ENCODE data around the gene HSPG2. TPM values are rescaled to one million over a fixed set of nuclear protein-coding genes. Genes with fewer than 3 reads are reported as not detected.

The HSPG2 gene
- total and polyA plus RNA-seq, 5 donors from 2014 or later: 0.05 to 3.2 (median 0.17) TPM; not detected in 1

- no peaks in the 10 kb centered on the region for H3K9me3 ChIP-seq (ENCODE audit: control insufficient read depth in 2 of 2, low read length in 2 of 2)
- peak within 1 kb of the TSS in 1 of 4 donors; percentile 44 for H3K4me3 Mint-ChIP-seq
- H3K36me3 Mint-ChIP-seq: no peaks in the 10 kb centered on the region
- no peak within 1 kb of the TSS for H3K27ac ChIP-seq (ENCODE audit: insufficient read depth, low read length, poor library complexity, severe bottlenecking)
- DNase-seq (no peak), ATAC-seq (ENCODE audit: low read depth in 2 of 2) (no peak)
- H3K4me3 ChIP-seq (ENCODE audit: low read depth, low read length): no peak within 1 kb of the TSS
- H3K27ac Mint-ChIP-seq: no peak within 1 kb of the TSS
- peaks cover 35% of the 10 kb centered on the region for H3K27me3 Mint-ChIP-seq
- H3K4me1 Mint-ChIP-seq: peaks cover 0 to 4% (median under 1%) of the 10 kb centered on the region in 4 donors
- H3K4me1 ChIP-seq (ENCODE audit: control insufficient read depth, insufficient read depth, low read length, poor library complexity, severe bottlenecking): no peaks in the 10 kb centered on the region
- H3K9me3 Mint-ChIP-seq: peaks cover 0 to 4% (median 0%) of the 10 kb centered on the region in 7 donors
- H3K36me3 ChIP-seq (ENCODE audit: control insufficient read depth, insufficient read depth, low read length): no peaks in the 10 kb centered on the region
- peaks cover 8% of the 10 kb centered on the region for H3K27me3 ChIP-seq (ENCODE audit: control insufficient read depth, insufficient read depth, low read length)
Measured at GRCh38 chr1:21811875-21812305, 125.2 kb downstream of the HSPG2 start, which contains the start of gene LDLRAD2. Gene LDLRAD2, plus strand, starts transcription at chr1:21812265. Its CDS starts 187 bp downstream, at chr1:21812452.

- no peaks in the 10 kb centered on the region for H3K4me1 Mint-ChIP-seq
- ATAC-seq (ENCODE audit: low read depth in 2 of 2) (no peak), DNase-seq (no peak)
- no peak overlapping the region for H3K4me3 Mint-ChIP-seq
- no peaks in the 10 kb centered on the region for H3K36me3 Mint-ChIP-seq
- Histone ChIP-seq H3K27me3 (ENCODE audit: control insufficient read depth, insufficient read depth, low read length) (no peaks in the 10 kb centered on the region), H3K27ac (ENCODE audit: insufficient read depth, low read length, poor library complexity, severe bottlenecking) (no peak overlapping the region), H3K36me3 (ENCODE audit: control insufficient read depth, insufficient read depth, low read length) (no peaks in the 10 kb centered on the region), H3K4me1 (ENCODE audit: control insufficient read depth, insufficient read depth, low read length, poor library complexity, severe bottlenecking) (no peaks in the 10 kb centered on the region), H3K4me3 (ENCODE audit: low read depth, low read length) (no peak overlapping the region), H3K9me3 (ENCODE audit: control insufficient read depth in 2 of 2, low read length in 2 of 2) (no peaks in the 10 kb centered on the region)
- H3K9me3 Mint-ChIP-seq: no peaks in the 10 kb centered on the region
- H3K27me3 Mint-ChIP-seq: peaks cover 6% of the 10 kb centered on the region
- H3K27ac Mint-ChIP-seq: no peak overlapping the region
Measured at GRCh38 chr1:21804536-21804935, 132.6 kb downstream of the HSPG2 start.

GRCh38 chr1:21801100-21801499, 136.0 kb downstream of the HSPG2 start:
- no peak overlapping the region for H3K27ac ChIP-seq (ENCODE audit: insufficient read depth, low read length, poor library complexity, severe bottlenecking)
- no peak for DNase-seq
- no peak overlapping the region for H3K4me3 ChIP-seq (ENCODE audit: low read depth, low read length)
- Mint-ChIP-seq H3K9me3 (peaks cover 0 to 3% (median 0%) of the 10 kb centered on the region in 7 donors), H3K4me1 (no peaks in the 10 kb centered on the region), H3K27me3 (no peaks in the 10 kb centered on the region), H3K36me3 (no peaks in the 10 kb centered on the region), H3K4me3 (no peak overlapping the region), H3K27ac (peak overlapping the region in 1 of 3 donors; percentile 48)
- ATAC-seq (ENCODE audit: low read depth in 2 of 2): no peak
- H3K36me3 ChIP-seq (ENCODE audit: control insufficient read depth, insufficient read depth, low read length): no peaks in the 10 kb centered on the region
- no peaks in the 10 kb centered on the region for H3K27me3 ChIP-seq (ENCODE audit: control insufficient read depth, insufficient read depth, low read length)
- H3K9me3 ChIP-seq (ENCODE audit: control insufficient read depth in 2 of 2, low read length in 2 of 2): no peaks in the 10 kb centered on the region
- no peaks in the 10 kb centered on the region for H3K4me1 ChIP-seq (ENCODE audit: control insufficient read depth, insufficient read depth, low read length, poor library complexity, severe bottlenecking)

- no peaks in the 10 kb centered on the region for H3K27me3 Mint-ChIP-seq
Measured at GRCh38 chr1:21799730-21800129, 137.4 kb downstream of the HSPG2 start.

GRCh38 chr1:21795075-21795474, 142.0 kb downstream of the HSPG2 start:
- Histone ChIP-seq H3K4me3 (ENCODE audit: low read depth, low read length) (no peak overlapping the region), H3K9me3 (ENCODE audit: control insufficient read depth in 2 of 2, low read length in 2 of 2) (peaks cover 0 to 7% of the 10 kb centered on the region in 2 experiments), H3K4me1 (ENCODE audit: control insufficient read depth, insufficient read depth, low read length, poor library complexity, severe bottlenecking) (no peaks in the 10 kb centered on the region), H3K27ac (ENCODE audit: insufficient read depth, low read length, poor library complexity, severe bottlenecking) (no peak overlapping the region), H3K36me3 (ENCODE audit: control insufficient read depth, insufficient read depth, low read length) (no peaks in the 10 kb centered on the region), H3K27me3 (ENCODE audit: control insufficient read depth, insufficient read depth, low read length) (no peaks in the 10 kb centered on the region)
- Mint-ChIP-seq H3K27me3 (no peaks in the 10 kb centered on the region), H3K36me3 (peaks cover 5% of the 10 kb centered on the region), H3K4me1 (peaks cover 0 to 10% (median 0%) of the 10 kb centered on the region in 4 donors), H3K9me3 (peaks cover 0 to 5% (median 0%) of the 10 kb centered on the region in 7 donors), H3K27ac (no peak overlapping the region), H3K4me3 (no peak overlapping the region)
- ATAC-seq (ENCODE audit: low read depth in 2 of 2) (no peak), DNase-seq (no peak)

More at GRCh38 chr1:21799730-21800129, 137.4 kb downstream of the HSPG2 start:
- Histone ChIP-seq H3K27me3 (ENCODE audit: control insufficient read depth, insufficient read depth, low read length) (no peaks in the 10 kb centered on the region), H3K4me3 (ENCODE audit: low read depth, low read length) (no peak overlapping the region), H3K9me3 (ENCODE audit: control insufficient read depth in 2 of 2, low read length in 2 of 2) (peaks cover 0 to 5% of the 10 kb centered on the region in 2 experiments), H3K27ac (ENCODE audit: insufficient read depth, low read length, poor library complexity, severe bottlenecking) (no peak overlapping the region), H3K36me3 (ENCODE audit: control insufficient read depth, insufficient read depth, low read length) (no peaks in the 10 kb centered on the region), H3K4me1 (ENCODE audit: control insufficient read depth, insufficient read depth, low read length, poor library complexity, severe bottlenecking) (no peaks in the 10 kb centered on the region)
- no peak for ATAC-seq (ENCODE audit: low read depth in 2 of 2)
- Mint-ChIP-seq H3K4me3 (no peak overlapping the region), H3K36me3 (peaks cover 2% of the 10 kb centered on the region), H3K27ac (no peak overlapping the region), H3K4me1 (no peaks in the 10 kb centered on the region), H3K9me3 (peaks cover 0 to 3% (median 0%) of the 10 kb centered on the region in 7 donors)
- no peak for DNase-seq

GRCh38 chr1:21794656-21795055, 142.5 kb downstream of the HSPG2 start:
- no peaks in the 10 kb centered on the region for H3K27me3 ChIP-seq (ENCODE audit: control insufficient read depth, insufficient read depth, low read length)
- Mint-ChIP-seq H3K27me3 (no peaks in the 10 kb centered on the region), H3K4me3 (no peak overlapping the region), H3K9me3 (peaks cover 0 to 5% (median 0%) of the 10 kb centered on the region in 7 donors), H3K27ac (no peak overlapping the region), H3K4me1 (peaks cover 0 to 12% (median 0%) of the 10 kb centered on the region in 4 donors), H3K36me3 (peaks cover 5% of the 10 kb centered on the region)
- no peaks in the 10 kb centered on the region for H3K4me1 ChIP-seq (ENCODE audit: control insufficient read depth, insufficient read depth, low read length, poor library complexity, severe bottlenecking)
- H3K4me3 ChIP-seq (ENCODE audit: low read depth, low read length): no peak overlapping the region
- no peaks in the 10 kb centered on the region for H3K36me3 ChIP-seq (ENCODE audit: control insufficient read depth, insufficient read depth, low read length)
- ATAC-seq (ENCODE audit: low read depth in 2 of 2) (no peak), DNase-seq (no peak)
- no peak overlapping the region for H3K27ac ChIP-seq (ENCODE audit: insufficient read depth, low read length, poor library complexity, severe bottlenecking)
- peaks cover 0 to 7% of the 10 kb centered on the region in 2 experiments for H3K9me3 ChIP-seq (ENCODE audit: control insufficient read depth in 2 of 2, low read length in 2 of 2)

- Mint-ChIP-seq H3K27ac (no peak overlapping the region), H3K4me3 (no peak overlapping the region)
- no peak overlapping the region for H3K27ac ChIP-seq (ENCODE audit: insufficient read depth, low read length, poor library complexity, severe bottlenecking)
Measured at GRCh38 chr1:21793104-21793503, 144.0 kb downstream of the HSPG2 start.

GRCh38 chr1:21786640-21787039, 150.5 kb downstream of the HSPG2 start:
- ATAC-seq (ENCODE audit: low read depth in 2 of 2): no peak
- DNase-seq: no peak
- Histone ChIP-seq H3K4me3 (ENCODE audit: low read depth, low read length) (no peak overlapping the region), H3K27me3 (ENCODE audit: control insufficient read depth, insufficient read depth, low read length) (no peaks in the 10 kb centered on the region), H3K4me1 (ENCODE audit: control insufficient read depth, insufficient read depth, low read length, poor library complexity, severe bottlenecking) (peaks cover 4% of the 10 kb centered on the region), H3K9me3 (ENCODE audit: control insufficient read depth in 2 of 2, low read length in 2 of 2) (no peaks in the 10 kb centered on the region), H3K36me3 (ENCODE audit: control insufficient read depth, insufficient read depth, low read length) (no peaks in the 10 kb centered on the region), H3K27ac (ENCODE audit: insufficient read depth, low read length, poor library complexity, severe bottlenecking) (no peak overlapping the region)
- Mint-ChIP-seq H3K27me3 (peaks cover 27% of the 10 kb centered on the region), H3K27ac (no peak overlapping the region), H3K4me3 (peak overlapping the region in 2 of 4 donors; percentile 61 to 77), H3K36me3 (no peaks in the 10 kb centered on the region), H3K9me3 (peaks cover 0 to 2% (median 0%) of the 10 kb centered on the region in 7 donors), H3K4me1 (peaks cover 8 to 18% (median 10%) of the 10 kb centered on the region in 4 donors)

More at GRCh38 chr1:21793104-21793503, 144.0 kb downstream of the HSPG2 start:
- no peak overlapping the region for H3K4me3 ChIP-seq (ENCODE audit: low read depth, low read length)
- peaks cover 5% of the 10 kb centered on the region for H3K36me3 Mint-ChIP-seq
- DNase-seq: no peak
- peaks cover 0 to 5% (median 0%) of the 10 kb centered on the region in 7 donors for H3K9me3 Mint-ChIP-seq
- no peaks in the 10 kb centered on the region for H3K4me1 ChIP-seq (ENCODE audit: control insufficient read depth, insufficient read depth, low read length, poor library complexity, severe bottlenecking)
- ATAC-seq (ENCODE audit: low read depth in 2 of 2): no peak
- H3K9me3 ChIP-seq (ENCODE audit: control insufficient read depth in 2 of 2, low read length in 2 of 2): peaks cover 0 to 7% of the 10 kb centered on the region in 2 experiments
- no peaks in the 10 kb centered on the region for H3K36me3 ChIP-seq (ENCODE audit: control insufficient read depth, insufficient read depth, low read length)
- H3K27me3 ChIP-seq (ENCODE audit: control insufficient read depth, insufficient read depth, low read length): no peaks in the 10 kb centered on the region
- peaks cover 0 to 12% (median 0%) of the 10 kb centered on the region in 4 donors for H3K4me1 Mint-ChIP-seq
- peaks cover 5% of the 10 kb centered on the region for H3K27me3 Mint-ChIP-seq
